ENCODE data around the gene TMEM200B.

DNA sequence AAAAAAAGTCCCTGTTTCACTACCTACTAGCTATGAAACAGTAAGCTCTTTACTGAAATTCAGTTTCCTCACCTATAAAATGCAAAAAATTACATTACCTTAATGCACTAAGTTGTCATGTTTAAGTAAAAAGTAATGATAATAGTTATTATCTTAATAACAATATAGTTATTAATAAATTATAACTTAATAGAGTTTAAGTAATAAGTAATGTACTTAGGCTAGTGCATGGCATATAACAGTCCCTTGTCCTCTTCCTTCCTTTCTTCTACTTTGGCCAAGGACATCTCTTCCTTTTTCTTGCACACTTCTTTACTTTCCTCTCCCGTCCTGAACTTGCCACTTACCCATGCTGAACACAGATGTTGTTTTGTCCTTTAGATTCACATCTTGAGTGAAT lies 9.0 kb downstream of the TMEM200B start:
- TF ChIP-seq, protein P1, sequence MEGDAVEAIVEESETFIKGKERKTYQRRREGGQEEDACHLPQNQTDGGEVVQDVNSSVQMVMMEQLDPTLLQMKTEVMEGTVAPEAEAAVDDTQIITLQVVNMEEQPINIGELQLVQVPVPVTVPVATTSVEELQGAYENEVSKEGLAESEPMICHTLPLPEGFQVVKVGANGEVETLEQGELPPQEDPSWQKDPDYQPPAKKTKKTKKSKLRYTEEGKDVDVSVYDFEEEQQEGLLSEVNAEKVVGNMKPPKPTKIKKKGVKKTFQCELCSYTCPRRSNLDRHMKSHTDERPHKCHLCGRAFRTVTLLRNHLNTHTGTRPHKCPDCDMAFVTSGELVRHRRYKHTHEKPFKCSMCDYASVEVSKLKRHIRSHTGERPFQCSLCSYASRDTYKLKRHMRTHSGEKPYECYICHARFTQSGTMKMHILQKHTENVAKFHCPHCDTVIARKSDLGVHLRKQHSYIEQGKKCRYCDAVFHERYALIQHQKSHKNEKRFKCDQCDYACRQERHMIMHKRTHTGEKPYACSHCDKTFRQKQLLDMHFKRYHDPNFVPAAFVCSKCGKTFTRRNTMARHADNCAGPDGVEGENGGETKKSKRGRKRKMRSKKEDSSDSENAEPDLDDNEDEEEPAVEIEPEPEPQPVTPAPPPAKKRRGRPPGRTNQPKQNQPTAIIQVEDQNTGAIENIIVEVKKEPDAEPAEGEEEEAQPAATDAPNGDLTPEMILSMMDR (IDR thresholded peaks at IDR 0.05), result no peak
- TF ChIP-seq ZFX (IDR thresholded peaks at IDR 0.05; ENCODE audit: borderline replicate concordance), result no peak

All from 22Rv1 (cell line).